Central memory CD8-positive, alpha-beta T cell (primary cell): ENCODE results near the gene ZAR1L.

Experiments used
- ATAC-seq: fragments of 150-1000 bp; cut with Tn5 transposase; replicated peaks from 2 replicates; pipeline ENCODE4 v1.10.0; 2022; ENCODE audit warnings: mild to moderate bottlenecking, moderate FRiP score, moderate number of reproducible peaks; ENCODE audit not compliant: poor library complexity, severe bottlenecking; ENCODE audit errors: extremely low read depth
- DNase-seq, 2 donors: peaks; one replicate each; pipeline ENCODE4 v3.0.0; 2021; ENCODE audit warnings: low spot score in 2 of 2
- H3K27ac Mint-ChIP-seq: one replicate; pipeline ENCODE4 v1.8.0; 2022; ENCODE audit warnings: low read depth, mild to moderate bottlenecking, moderate library complexity, mixed read lengths
- H3K27me3 Mint-ChIP-seq: one replicate; pipeline ENCODE4 v1.8.0; 2022; ENCODE audit warnings: mixed read lengths
- H3K36me3 Mint-ChIP-seq: one replicate; pipeline ENCODE4 v1.8.0; 2022; ENCODE audit warnings: mild to moderate bottlenecking, moderate library complexity, mixed read lengths; ENCODE audit not compliant: insufficient read depth
- H3K4me1 Mint-ChIP-seq: one replicate; pipeline ENCODE4 v1.8.0; 2022; ENCODE audit warnings: mixed read lengths
- H3K4me3 Mint-ChIP-seq: one replicate; pipeline ENCODE4 v1.8.0; 2022; ENCODE audit warnings: mild to moderate bottlenecking, moderate library complexity, mixed read lengths
- H3K9me3 Mint-ChIP-seq: one replicate; pipeline ENCODE4 v1.8.0; 2022; ENCODE audit warnings: mixed read lengths

The ZAR1L gene

DNA sequence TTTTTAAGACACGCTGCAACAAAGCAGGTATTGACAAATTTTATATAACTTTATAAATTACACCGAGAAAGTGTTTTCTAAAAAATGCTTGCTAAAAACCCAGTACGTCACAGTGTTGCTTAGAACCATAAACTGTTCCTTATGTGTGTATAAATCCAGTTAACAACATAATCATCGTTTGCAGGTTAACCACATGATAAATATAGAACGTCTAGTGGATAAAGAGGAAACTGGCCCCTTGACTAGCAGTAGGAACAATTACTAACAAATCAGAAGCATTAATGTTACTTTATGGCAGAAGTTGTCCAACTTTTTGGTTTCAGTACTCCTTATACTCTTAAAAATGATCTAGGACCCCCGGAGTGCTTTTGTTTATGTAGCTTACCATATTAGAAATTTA lies 1.3 kb upstream of the ZAR1L start:
- Mint-ChIP-seq H3K27ac (no peak overlapping the region), H3K9me3 (no peaks in the 10 kb centered on the region), H3K4me3 (no peak overlapping the region), H3K27me3 (no peaks in the 10 kb centered on the region), H3K4me1 (peaks cover 10% of the 10 kb centered on the region), H3K36me3 (peaks cover 18% of the 10 kb centered on the region)
- ATAC-seq (no peak), DNase-seq (no peak)

- Mint-ChIP-seq H3K36me3 (peaks cover 18% of the 10 kb centered on the region), H3K27me3 (no peaks in the 10 kb centered on the region)
- no peak for ATAC-seq
Measured at GRCh38 chr13:32316028-32316339, 821 bp upstream of the ZAR1L start.

GRCh38 chr13:32314271-32315237 lies 609 bp downstream of the ZAR1L start:
- Mint-ChIP-seq H3K4me3 (peak overlapping the region; percentile 91), H3K27ac (peak overlapping the region; percentile 98), H3K4me1 (peaks cover 14% of the 10 kb centered on the region), H3K9me3 (no peaks in the 10 kb centered on the region), H3K36me3 (peaks cover 18% of the 10 kb centered on the region), H3K27me3 (no peaks in the 10 kb centered on the region)
- DNase-seq (peak; percentile 56 to 72), ATAC-seq (peak; percentile 84)

More at GRCh38 chr13:32316028-32316339, 821 bp upstream of the ZAR1L start:
- Mint-ChIP-seq H3K27ac (peak overlapping the region; percentile 98), H3K4me3 (peak overlapping the region; percentile 91), H3K4me1 (peaks cover 10% of the 10 kb centered on the region), H3K9me3 (no peaks in the 10 kb centered on the region)
- DNase-seq: no peak

GRCh38 chr13:32311188-32311897 lies 3.8 kb downstream of the ZAR1L start:
- H3K9me3 Mint-ChIP-seq: no peaks in the 10 kb centered on the region

DNA sequence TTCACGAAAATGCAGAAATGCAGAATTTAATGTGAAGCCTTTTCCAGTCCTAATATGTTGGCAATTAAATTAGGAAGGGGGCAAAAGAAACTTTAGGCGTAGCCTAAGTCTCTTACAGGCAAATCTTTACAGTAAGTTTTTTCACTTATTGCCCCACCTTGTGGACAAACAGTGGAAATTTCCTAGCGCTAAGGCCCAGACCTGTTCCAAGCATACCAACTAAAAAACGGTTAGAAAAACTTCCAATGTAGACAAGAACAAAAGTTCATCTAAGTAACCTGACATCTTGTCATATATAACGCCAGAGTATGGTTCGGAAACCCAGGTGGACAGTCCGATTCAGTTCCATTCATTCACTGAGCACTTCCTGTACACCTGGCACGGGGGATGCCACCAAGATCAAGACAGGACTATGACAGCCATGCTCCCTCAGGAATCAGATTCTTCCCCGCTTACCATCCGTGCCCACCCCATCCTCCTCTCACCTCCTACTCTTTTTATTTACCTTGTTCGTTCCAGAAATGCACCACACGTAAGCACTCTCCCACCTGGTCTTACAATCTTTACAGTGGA lies 4.9 kb downstream of the ZAR1L start:
- H3K27ac Mint-ChIP-seq: no peak overlapping the region
- H3K4me1 Mint-ChIP-seq: peaks cover 16% of the 10 kb centered on the region
- H3K27me3 Mint-ChIP-seq: no peaks in the 10 kb centered on the region
- H3K9me3 Mint-ChIP-seq: no peaks in the 10 kb centered on the region
- H3K4me3 Mint-ChIP-seq: no peak overlapping the region
- ATAC-seq: peak; percentile 41
- DNase-seq: peak in 1 of 2 donors; percentile 30
- H3K36me3 Mint-ChIP-seq: peaks cover 6% of the 10 kb centered on the region

More at GRCh38 chr13:32311188-32311897, 3.8 kb downstream of the ZAR1L start:
- Mint-ChIP-seq H3K36me3 (peaks cover 16% of the 10 kb centered on the region), H3K27ac (no peak overlapping the region), H3K4me1 (peaks cover 19% of the 10 kb centered on the region), H3K27me3 (no peaks in the 10 kb centered on the region), H3K4me3 (no peak overlapping the region)
- ATAC-seq (no peak), DNase-seq (no peak)

- DNase-seq (no peak), ATAC-seq (peak; percentile 10)
- H3K27me3 Mint-ChIP-seq: no peaks in the 10 kb centered on the region
- H3K4me1 Mint-ChIP-seq: peaks cover 9% of the 10 kb centered on the region
- H3K4me3 Mint-ChIP-seq: no peak overlapping the region
- no peaks in the 10 kb centered on the region for H3K9me3 Mint-ChIP-seq
- no peak overlapping the region for H3K27ac Mint-ChIP-seq
- H3K36me3 Mint-ChIP-seq: no peaks in the 10 kb centered on the region
Measured at GRCh38 chr13:32309312-32310133, 5.6 kb downstream of the ZAR1L start.

- H3K4me1 Mint-ChIP-seq: peaks cover 9% of the 10 kb centered on the region
- H3K4me3 Mint-ChIP-seq: no peak overlapping the region
- DNase-seq (no peak), ATAC-seq (no peak)
- no peaks in the 10 kb centered on the region for H3K36me3 Mint-ChIP-seq
- no peaks in the 10 kb centered on the region for H3K27me3 Mint-ChIP-seq
- no peaks in the 10 kb centered on the region for H3K9me3 Mint-ChIP-seq
- no peak overlapping the region for H3K27ac Mint-ChIP-seq
Measured at GRCh38 chr13:32305646-32306045, 9.5 kb downstream of the ZAR1L start.

- Mint-ChIP-seq H3K36me3 (peaks cover 1% of the 10 kb centered on the region), H3K9me3 (no peaks in the 10 kb centered on the region), H3K27me3 (no peaks in the 10 kb centered on the region), H3K4me3 (no peak overlapping the region), H3K4me1 (no peaks in the 10 kb centered on the region), H3K27ac (no peak overlapping the region)
- DNase-seq (no peak), ATAC-seq (no peak)
Measured at GRCh38 chr13:32302461-32302860, 12.7 kb downstream of the ZAR1L start.

GRCh38 chr13:32300920-32301319 lies 14.2 kb downstream of the ZAR1L start:
- Mint-ChIP-seq H3K27me3 (peaks cover 8% of the 10 kb centered on the region), H3K27ac (no peak overlapping the region), H3K9me3 (no peaks in the 10 kb centered on the region), H3K36me3 (peaks cover 1% of the 10 kb centered on the region), H3K4me1 (no peaks in the 10 kb centered on the region), H3K4me3 (no peak overlapping the region)
- no peak for DNase-seq
- ATAC-seq: no peak

DNA sequence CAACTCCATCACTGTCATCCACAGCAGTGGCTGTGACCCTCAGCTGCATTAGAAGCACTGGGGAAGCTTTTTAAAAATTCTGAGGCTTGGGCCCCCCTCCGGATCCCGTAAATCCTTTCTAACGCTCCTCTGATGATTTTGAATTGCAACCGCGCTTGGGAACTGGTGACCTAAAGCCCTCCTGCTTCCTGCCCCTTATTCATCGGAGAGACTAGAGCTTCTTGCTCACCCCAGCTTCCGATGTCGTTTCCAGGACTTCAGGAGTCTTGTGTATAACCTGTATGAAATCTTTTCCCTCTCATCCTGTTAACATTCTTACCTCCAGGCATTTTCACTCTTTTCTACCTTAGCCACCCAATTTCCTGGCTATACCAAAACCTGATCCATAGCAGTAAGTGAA lies 14.8 kb downstream of the ZAR1L start:
- no peak for DNase-seq

DNA sequence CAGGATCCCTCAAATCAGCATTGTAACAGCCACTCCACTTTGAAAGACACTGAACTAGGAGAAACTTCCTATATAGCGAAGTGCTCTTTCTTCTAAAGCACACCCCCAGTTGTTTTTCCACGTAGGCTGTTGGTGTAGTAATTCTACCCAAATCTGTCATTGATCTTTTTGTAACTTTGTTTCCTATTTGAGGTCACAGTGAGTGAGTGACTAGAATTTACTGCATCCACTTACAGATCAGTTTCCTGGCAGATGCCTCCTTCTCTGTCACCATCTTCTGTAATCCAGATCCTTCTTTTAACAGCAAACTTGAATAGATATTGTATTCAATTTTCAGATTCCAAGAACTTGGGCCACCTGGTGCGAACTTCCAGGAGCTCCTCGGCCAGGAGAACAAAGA lies 15.3 kb downstream of the ZAR1L start:
- no peak for ATAC-seq
- H3K27ac Mint-ChIP-seq: no peak overlapping the region

More for the DNA sequence above, 14.8 kb downstream of the ZAR1L start:
- H3K4me3 Mint-ChIP-seq: no peak overlapping the region
- no peaks in the 10 kb centered on the region for H3K4me1 Mint-ChIP-seq
- peaks cover 1% of the 10 kb centered on the region for H3K36me3 Mint-ChIP-seq
- no peak for ATAC-seq
- no peak overlapping the region for H3K27ac Mint-ChIP-seq
- H3K9me3 Mint-ChIP-seq: no peaks in the 10 kb centered on the region
- peaks cover 13% of the 10 kb centered on the region for H3K27me3 Mint-ChIP-seq

GRCh38 chr13:32298695-32299094 lies 16.5 kb downstream of the ZAR1L start:
- H3K9me3 Mint-ChIP-seq: no peaks in the 10 kb centered on the region
- H3K27ac Mint-ChIP-seq: no peak overlapping the region
- H3K4me1 Mint-ChIP-seq: no peaks in the 10 kb centered on the region
- peaks cover 1% of the 10 kb centered on the region for H3K36me3 Mint-ChIP-seq
- H3K27me3 Mint-ChIP-seq: peaks cover 15% of the 10 kb centered on the region
- H3K4me3 Mint-ChIP-seq: no peak overlapping the region
- DNase-seq: no peak
- no peak for ATAC-seq

More for the DNA sequence above, 15.3 kb downstream of the ZAR1L start:
- no peak overlapping the region for H3K4me3 Mint-ChIP-seq
- H3K9me3 Mint-ChIP-seq: no peaks in the 10 kb centered on the region
- peaks cover 15% of the 10 kb centered on the region for H3K27me3 Mint-ChIP-seq
- H3K4me1 Mint-ChIP-seq: no peaks in the 10 kb centered on the region
- H3K36me3 Mint-ChIP-seq: peaks cover 1% of the 10 kb centered on the region
- DNase-seq: no peak
